IMR-90 (cell line): ENCODE data around the gene KNTC1. TPM values are rescaled to one million over a fixed set of nuclear protein-coding genes. Genes with fewer than 3 reads are reported as not detected.

ENCODE experiments used
- ATAC-seq: fragments of 200-7000 bp; cut with Tn5 transposase; 2 replicates; pipeline ENCODE4 v1.9.1; 2020; ENCODE audit warnings: low read depth, mild to moderate bottlenecking, moderate library complexity
- BruUV-seq: library from RNA; stranded (reverse); fragments of 400-500 nt; replicated peaks from 2 replicates; lab custom pipeline; 2021; lab: Mats Ljungman, UMichigan
- CTCF ChIA-PET: fragments of 300-600 bp; formaldehyde crosslinking; extraction: SDS; loops from one replicate; lab custom pipeline; 2021; ENCODE audit warnings: antibody characterized with exemption; lab: Yijun Ruan, JAX
- POLR2A ChIA-PET: fragments of 300-600 bp; sonication (Branson Sonifier 250); formaldehyde crosslinking; loops from one replicate; lab custom pipeline; 2022; ENCODE audit warnings: antibody characterized with exemption; ENCODE audit not compliant: unreplicated experiment; lab: Charles Lee
- DNase-seq: peaks from one replicate; pipeline ENCODE4 v3.0.0; 2013
- H2AFZ ChIP-seq: replicated peaks from 2 replicates; pipeline ENCODE3; 2013; ENCODE audit warnings: low read length, mild to moderate bottlenecking; ENCODE audit not compliant: poor library complexity
- H2AK5ac ChIP-seq: 2 replicates; pipeline ENCODE4 v1.6.1; 2013; ENCODE audit warnings: low read depth, low read length, inconsistent platforms
- H2AK9ac ChIP-seq: replicated peaks from 2 replicates; pipeline ENCODE3; 2013; ENCODE audit warnings: mild to moderate bottlenecking, low read depth, low read length, moderate library complexity; ENCODE audit not compliant: poor library complexity
- H2BK120ac ChIP-seq: 2 replicates; pipeline ENCODE4 v1.6.1; 2013; ENCODE audit warnings: low read depth, low read length, inconsistent platforms
- H2BK15ac ChIP-seq: 3 replicates; pipeline ENCODE4 v1.6.1; 2013; ENCODE audit warnings: low read depth, low read length, inconsistent platforms
- H2BK20ac ChIP-seq: 2 replicates; pipeline ENCODE4 v1.6.1; 2013; ENCODE audit warnings: low read depth, mild to moderate bottlenecking, inconsistent platforms, low read length, moderate library complexity
- H2BK5ac ChIP-seq: 2 replicates; pipeline ENCODE4 v1.6.1; 2013; ENCODE audit warnings: mild to moderate bottlenecking, low read depth, low read length, inconsistent platforms; ENCODE audit not compliant: poor library complexity, severe bottlenecking
- H3K14ac ChIP-seq: replicated peaks from 2 replicates; pipeline ENCODE4 v1.6.1; 2013; ENCODE audit warnings: low read depth, low read length, inconsistent platforms
- H3K18ac ChIP-seq: 2 replicates; pipeline ENCODE4 v1.6.1; 2013; ENCODE audit warnings: low read depth, low read length, control low read depth
- H3K23ac ChIP-seq: 2 replicates; pipeline ENCODE4 v1.6.1; 2013; ENCODE audit warnings: low read depth, low read length, inconsistent platforms
- H3K27ac ChIP-seq: 2 replicates; pipeline ENCODE4 v1.5.1; 2013; ENCODE audit warnings: mild to moderate bottlenecking, control low read depth, low read length; ENCODE audit not compliant: insufficient read depth
- H3K27me3 ChIP-seq: 2 replicates; pipeline ENCODE4 v1.6.1; 2013; ENCODE audit warnings: low read length; ENCODE audit not compliant: control insufficient read depth, insufficient read depth
- H3K36me3 ChIP-seq: 2 replicates; pipeline ENCODE4 v1.6.1; 2013; ENCODE audit warnings: low read length, mixed read lengths; ENCODE audit not compliant: control insufficient read depth, insufficient read depth
- H3K4ac ChIP-seq: 2 replicates; pipeline ENCODE4 v1.6.1; 2013; ENCODE audit warnings: low read depth, low read length, inconsistent platforms
- H3K4me1 ChIP-seq: 2 replicates; pipeline ENCODE4 v1.6.1; 2013; ENCODE audit warnings: low read length, mixed read lengths; ENCODE audit not compliant: control insufficient read depth, insufficient read depth
- H3K4me2 ChIP-seq: 2 replicates; pipeline ENCODE4 v1.6.1; 2013; ENCODE audit warnings: low read depth, mild to moderate bottlenecking, control low read depth, low read length, moderate library complexity
- H3K4me3 ChIP-seq: 2 replicates; pipeline ENCODE4 v1.5.1; 2013; ENCODE audit warnings: low read depth, mild to moderate bottlenecking, control low read depth, low read length, moderate library complexity; ENCODE audit not compliant: insufficient read depth
- H3K56ac ChIP-seq: 2 replicates; pipeline ENCODE4 v1.6.1; 2013; ENCODE audit warnings: low read length, inconsistent platforms; ENCODE audit not compliant: insufficient read depth; ENCODE audit errors: extremely low read depth
- H3K79me1 ChIP-seq, 2 experiments: 2 replicates each; pipeline ENCODE4 v1.6.1; 2013; ENCODE audit warnings: low read length in 2 of 2, inconsistent platforms in 1 of 2, low read depth in 1 of 2
- H3K9ac ChIP-seq: 2 replicates; pipeline ENCODE4 v1.6.1; 2013; ENCODE audit warnings: low read depth, low read length, control low read depth
- H3K9me1 ChIP-seq: 2 replicates; pipeline ENCODE4 v1.6.1; 2013; ENCODE audit warnings: low read length, inconsistent platforms; ENCODE audit not compliant: insufficient read depth
- H3K9me3 ChIP-seq: 2 replicates; pipeline ENCODE4 v1.6.1; 2013; ENCODE audit warnings: low read length; ENCODE audit not compliant: control insufficient read depth, insufficient read depth
- H4K20me1 ChIP-seq: 2 replicates; pipeline ENCODE4 v1.6.1; 2013; ENCODE audit warnings: low read length, inconsistent platforms; ENCODE audit not compliant: insufficient read depth
- H4K5ac ChIP-seq: 2 replicates; pipeline ENCODE4 v1.6.1; 2013; ENCODE audit warnings: mild to moderate bottlenecking, low read depth, low read length, control low read depth
- H4K8ac ChIP-seq, 2 experiments: 2 replicates each; pipeline ENCODE4 v1.6.1; 2013; ENCODE audit warnings: low read depth in 2 of 2, low read length in 2 of 2, control low read depth in 1 of 2, inconsistent platforms in 1 of 2
- H4K91ac ChIP-seq: 2 replicates; pipeline ENCODE4 v1.6.1; 2013; ENCODE audit warnings: low read depth, low read length, inconsistent platforms; ENCODE audit not compliant: insufficient read depth
- BHLHE40 ChIP-seq: fragments of 150-350 bp; IDR thresholded peaks from 2 replicates; pipeline ENCODE4 v1.6.1; 2016; ENCODE audit warnings: mild to moderate bottlenecking, low read depth, low read length
- CEBPB ChIP-seq: IDR thresholded peaks from 2 replicates; pipeline ENCODE4 v1.6.1; 2012; ENCODE audit warnings: low read depth, low read length, improper control_type of control experiment
- CHD1 ChIP-seq: IDR thresholded peaks from 2 replicates; pipeline ENCODE4 v1.6.1; 2012; ENCODE audit warnings: low read depth, low read length, improper control_type of control experiment
- CTCF ChIP-seq: conservative IDR thresholded peaks from 2 replicates; pipeline ENCODE4 v1.5.1; 2012; ENCODE audit warnings: mild to moderate bottlenecking, low read depth, low read length, improper control_type of control experiment
- ELK1 ChIP-seq: fragments of 150-350 bp; IDR thresholded peaks from 2 replicates; pipeline ENCODE4 v1.6.1; 2016; ENCODE audit warnings: low read depth, mild to moderate bottlenecking, low read length, moderate library complexity, borderline replicate concordance
- FOS ChIP-seq: fragments of 150-350 bp; IDR thresholded peaks from 2 replicates; pipeline ENCODE4 v1.6.1; 2016; ENCODE audit warnings: low read depth, low read length
- MAFK ChIP-seq: IDR thresholded peaks from 2 replicates; pipeline ENCODE4 v1.6.1; 2012; ENCODE audit warnings: low read depth, low read length, improper control_type of control experiment
- MAZ ChIP-seq: IDR thresholded peaks from 2 replicates; pipeline ENCODE4 v1.6.1; 2012; ENCODE audit warnings: low read depth, mild to moderate bottlenecking, low read length, improper control_type of control experiment, moderate library complexity, borderline replicate concordance
- MXI1 ChIP-seq: IDR thresholded peaks from 2 replicates; pipeline ENCODE4 v1.6.1; 2012; ENCODE audit warnings: low read depth, mild to moderate bottlenecking, low read length, moderate library complexity, borderline replicate concordance
- NFE2L2 ChIP-seq: fragments of 150-350 bp; IDR thresholded peaks from 2 replicates; pipeline ENCODE4 v1.6.1; 2016; ENCODE audit warnings: low read depth, mild to moderate bottlenecking, low read length
- POLR2A ChIP-seq: IDR thresholded peaks from 2 replicates; pipeline ENCODE4 v1.6.1; 2012; ENCODE audit warnings: mild to moderate bottlenecking, low read depth, low read length
- RAD21 ChIP-seq: IDR thresholded peaks from 2 replicates; pipeline ENCODE4 v1.6.1; 2012; ENCODE audit warnings: low read length, improper control_type of control experiment
- RCOR1 ChIP-seq: IDR thresholded peaks from 2 replicates; pipeline ENCODE4 v1.6.1; 2012; ENCODE audit warnings: mild to moderate bottlenecking, low read length, improper control_type of control experiment; ENCODE audit not compliant: insufficient replicate concordance
- RFX5 ChIP-seq: IDR thresholded peaks from 2 replicates; pipeline ENCODE4 v1.8.0; 2012; ENCODE audit warnings: low read depth, mild to moderate bottlenecking, low read length, moderate library complexity
- SMC3 ChIP-seq: fragments of 150-350 bp; IDR thresholded peaks from 2 replicates; pipeline ENCODE4 v1.6.1; 2016; ENCODE audit warnings: low read depth, mild to moderate bottlenecking, antibody characterized with exemption, low read length, moderate library complexity
- USF2 ChIP-seq: fragments of 150-350 bp; IDR thresholded peaks from 2 replicates; pipeline ENCODE4 v1.6.1; 2017; ENCODE audit warnings: mild to moderate bottlenecking, antibody characterized with exemption, low read length, low read depth
- WGBS, 2 experiments: methylation state at CpG; one replicate each; pipeline versions ENCODE4 v1.1.5 to v1.1.7; 2013; ENCODE audit warnings: missing lambda C conversion rate in 2 of 2; ENCODE audit not compliant: insufficient read length in 1 of 2; ENCODE audit errors: extremely low coverage in 2 of 2; 5-methylcytosine and 5-hydroxymethylcytosine counted together
- dilution Hi-C: fragments of 300-500 bp; cut with HindIII; formaldehyde crosslinking; loops from one replicate; pipeline ENCODE4 v1.14.3; 2018; ENCODE audit warnings: low sequenced_read_pairs; ENCODE audit not compliant: unreplicated experiment
- in situ Hi-C: fragments of 300-500 bp; cut with MboI; formaldehyde crosslinking; loops from 3 replicates; pipeline ENCODE4 v1.14.3; 2019; ENCODE audit warnings: low sequenced_read_pairs, inconsistent platforms, mixed read lengths
- intact Hi-C: fragments of 100-400 bp; cut with micrococcal nuclease; formaldehyde crosslinking; loops from 2 replicates; pipeline ENCODE4 v1.10.0; 2022
- polyA plus RNA-seq, 3 experiments: library from polyadenylated mRNA; depleted of rRNA; stranded (reverse); fragments of >200 nt; gene quantifications; 2 replicates each; pipeline ENCODE4 v1.2.3, GENCODE V29; 2012; ENCODE audit warnings: low replicate concordance in 1 of 3
- total RNA-seq: library from RNA; depleted of rRNA; stranded (reverse); fragments of >200 nt; gene quantifications from 2 replicates; pipeline ENCODE4 v1.2.3, GENCODE V29; 2012

KNTC1 gene
- total and polyA plus RNA-seq, 2 of the 4 experiments (the other 2 are of a cell fraction): 16.6 to 23.7 TPM

- no peak overlapping the region for H4K8ac ChIP-seq
- DNase-seq: no peak
- no peak overlapping the region for H3K4me3 ChIP-seq
- dilution Hi-C loops: no loop called here
- no peak overlapping the region for H2AFZ ChIP-seq
- H4K5ac ChIP-seq: no peak overlapping the region
- no peak overlapping the region for H3K9ac ChIP-seq
- H2BK5ac ChIP-seq: no peak overlapping the region
- H3K23ac ChIP-seq: no peak overlapping the region
- in situ Hi-C loops: no loop called here
- no peaks in the 10 kb centered on the region for H3K9me3 ChIP-seq
- intact Hi-C loops: no loop called here
- no peak for TF ChIP-seq RFX5
- no peak for TF ChIP-seq RCOR1
- TF ChIP-seq MXI1: no peak
- no peak for TF ChIP-seq CEBPB
- TF ChIP-seq USF2: no peak
- TF ChIP-seq MAZ: no peak
- TF ChIP-seq SMC3: no peak
- TF ChIP-seq FOS: no peak
- TF ChIP-seq CTCF: no peak
- TF ChIP-seq RAD21: no peak
- no peak for TF ChIP-seq POLR2A
- TF ChIP-seq ELK1: no peak
- TF ChIP-seq CHD1: no peak
- no peak for TF ChIP-seq BHLHE40
- no peak for TF ChIP-seq MAFK
- TF ChIP-seq NFE2L2: no peak
- no peaks in the 10 kb centered on the region for H3K27me3 ChIP-seq
- H2AK5ac ChIP-seq: no peak overlapping the region
- ChIA-PET CTCF (no interaction called here), POLR2A (interaction anchor here (0.5 to 0.6 kb wide), 2 partner anchors 51 to 91 kb away, joined by 6 to 23 read pairs; no protein-coding TSS in a partner anchor)
- H3K56ac ChIP-seq: no peak overlapping the region
- H3K9me1 ChIP-seq: no peaks in the 10 kb centered on the region
- H3K4me2 ChIP-seq: no peak overlapping the region
- no peak overlapping the region for H3K14ac ChIP-seq
- H3K36me3 ChIP-seq: no peaks in the 10 kb centered on the region
- H3K79me1 ChIP-seq: no peaks in the 10 kb centered on the region
- H4K20me1 ChIP-seq: no peaks in the 10 kb centered on the region
- no peak overlapping the region for H2BK120ac ChIP-seq
- no peak for ATAC-seq
- no peak overlapping the region for H2BK20ac ChIP-seq
- H3K4ac ChIP-seq: no peak overlapping the region
- H2BK15ac ChIP-seq: no peak overlapping the region
- H4K91ac ChIP-seq: no peak overlapping the region
- peaks cover 3% of the 10 kb centered on the region for H3K4me1 ChIP-seq
- BruUV-seq: no TSS peak
- H3K27ac ChIP-seq: no peak overlapping the region
- WGBS, 2 experiments: no CpG with 5 or more reads among the region's 2 CpGs
- H2AK9ac ChIP-seq: no peak overlapping the region
- no peak overlapping the region for H3K18ac ChIP-seq
Observed at GRCh38 chr12:122668268-122668667, 141.2 kb downstream of the KNTC1 start.
